Measurements from ENCODE around the gene FBXO31. TPM values are rescaled to one million over a fixed set of nuclear protein-coding genes. Genes with fewer than 3 reads are reported as not detected.

Gene FBXO31
- total and polyA plus RNA-seq, 2 donors (not counting 1 experiment from before 2014, with no cell fraction given): 17.8 to 32.9 TPM

DNA sequence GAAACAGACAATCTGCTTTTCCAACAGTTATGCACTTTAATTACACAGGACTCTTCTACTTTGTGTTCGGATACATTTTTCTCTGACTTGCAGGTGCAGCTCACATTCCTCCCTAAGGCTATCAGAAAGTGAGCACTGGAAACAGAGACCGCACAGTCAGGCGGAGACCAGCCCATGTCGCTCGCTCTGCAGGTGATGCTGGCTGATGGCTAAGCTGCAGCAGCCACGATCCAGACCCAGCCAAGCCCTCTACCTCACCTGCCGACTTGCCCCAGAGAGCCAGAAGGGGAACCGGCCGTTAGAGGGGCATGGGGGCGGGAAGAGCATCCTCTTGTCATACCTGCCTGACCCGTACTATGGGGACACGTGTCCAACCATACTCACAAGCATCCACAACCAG is 42.4 kb upstream of the FBXO31 start:
- Mint-ChIP-seq H3K27me3 (no peaks in the 10 kb centered on the region), H3K27ac (no peak overlapping the region), H3K4me1 (no peaks in the 10 kb centered on the region), H3K9me3 (ENCODE audit: insufficient read depth) (no peaks in the 10 kb centered on the region), H3K4me3 (no peak overlapping the region)
- DNase-seq (no peak), ATAC-seq (ENCODE audit: low read depth) (no peak)
- Histone ChIP-seq H3K79me2 (ENCODE audit: control insufficient read depth, insufficient read depth, low read length) (no peaks in the 10 kb centered on the region), H2AFZ (ENCODE audit: insufficient read depth, low read depth, low read length, poor library complexity, severe bottlenecking) (no peak overlapping the region), H3K4me2 (replicated peaks; ENCODE audit: low read depth, low read length, poor library complexity, severe bottlenecking) (no peak overlapping the region), H3K4me1 (ENCODE audit: control insufficient read depth in 2 of 2, insufficient read depth in 2 of 2, low read length in 2 of 2) (no peaks in the 10 kb centered on the region), H3K36me3 (replicated peaks in 1 of 2; ENCODE audit: control extremely low read depth in 1 of 2, control insufficient read depth in 1 of 2, extremely low read depth in 1 of 2, insufficient read depth in 2 of 2, low read length in 1 of 2) (no peaks in the 10 kb centered on the region), H3K9me3 (ENCODE audit: control extremely low read depth in 1 of 3, control insufficient read depth in 2 of 3, insufficient read depth in 1 of 3, low read length in 2 of 3) (no peaks in the 10 kb centered on the region), H4K20me1 (ENCODE audit: control insufficient read depth, insufficient read depth, low read length, poor library complexity, severe bottlenecking) (no peaks in the 10 kb centered on the region), H3K9ac (ENCODE audit: low read length) (no peak overlapping the region), H3K27ac (ENCODE audit: low read length in 2 of 2) (no peak overlapping the region), H3K27me3 (replicated peaks in 1 of 4; ENCODE audit: control extremely low read depth in 1 of 4, control insufficient read depth in 3 of 4, insufficient read depth in 4 of 4, low read length in 3 of 4) (no peaks in the 10 kb centered on the region), H3K4me3 (ENCODE audit: control extremely low read depth in 1 of 5, extremely low read depth in 1 of 5, insufficient read depth in 1 of 5, low read depth in 2 of 5, low read length in 4 of 5) (no peak overlapping the region)
- no peak for TF ChIP-seq EZH2 (IDR thresholded peaks at IDR 0.05; ENCODE audit: borderline replicate concordance, insufficient read depth, low read depth, low read length, poor library complexity, severe bottlenecking)
- TF ChIP-seq, protein P1, sequence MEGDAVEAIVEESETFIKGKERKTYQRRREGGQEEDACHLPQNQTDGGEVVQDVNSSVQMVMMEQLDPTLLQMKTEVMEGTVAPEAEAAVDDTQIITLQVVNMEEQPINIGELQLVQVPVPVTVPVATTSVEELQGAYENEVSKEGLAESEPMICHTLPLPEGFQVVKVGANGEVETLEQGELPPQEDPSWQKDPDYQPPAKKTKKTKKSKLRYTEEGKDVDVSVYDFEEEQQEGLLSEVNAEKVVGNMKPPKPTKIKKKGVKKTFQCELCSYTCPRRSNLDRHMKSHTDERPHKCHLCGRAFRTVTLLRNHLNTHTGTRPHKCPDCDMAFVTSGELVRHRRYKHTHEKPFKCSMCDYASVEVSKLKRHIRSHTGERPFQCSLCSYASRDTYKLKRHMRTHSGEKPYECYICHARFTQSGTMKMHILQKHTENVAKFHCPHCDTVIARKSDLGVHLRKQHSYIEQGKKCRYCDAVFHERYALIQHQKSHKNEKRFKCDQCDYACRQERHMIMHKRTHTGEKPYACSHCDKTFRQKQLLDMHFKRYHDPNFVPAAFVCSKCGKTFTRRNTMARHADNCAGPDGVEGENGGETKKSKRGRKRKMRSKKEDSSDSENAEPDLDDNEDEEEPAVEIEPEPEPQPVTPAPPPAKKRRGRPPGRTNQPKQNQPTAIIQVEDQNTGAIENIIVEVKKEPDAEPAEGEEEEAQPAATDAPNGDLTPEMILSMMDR (IDR thresholded peaks at IDR 0.05): no peak
- 92% methylated on average over 12 of the region's 12 CpGs for WGBS (ENCODE audit: insufficient coverage)
- ChIA-PET POLR2A (no interaction called here), CTCF (interaction anchor here (0.7 kb wide), 1 partner anchor 8 kb away, joined by 3 read pairs; no protein-coding TSS in a partner anchor)
- intact Hi-C loops (cut with micrococcal nuclease): no loop called here

DNA sequence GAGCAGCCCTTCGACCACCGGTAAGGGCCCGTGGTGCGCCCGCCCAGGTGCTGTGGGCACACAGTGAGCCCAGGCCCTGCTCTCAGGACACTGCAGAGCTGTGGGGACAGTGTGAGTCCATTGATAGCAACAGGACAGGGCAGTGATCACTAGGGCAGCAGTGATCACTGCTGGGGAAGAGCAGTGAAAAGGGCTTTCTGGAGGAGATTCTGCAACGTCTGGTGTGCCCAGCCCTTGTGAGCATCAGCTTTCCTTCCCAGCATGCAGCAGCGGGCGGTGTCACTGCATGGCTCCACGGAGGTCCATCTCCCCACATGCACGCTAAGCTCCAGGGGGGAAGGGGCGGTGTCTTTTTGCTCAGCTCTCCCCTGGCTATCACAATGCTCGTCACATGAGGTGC is 40.7 kb upstream of the FBXO31 start:
- DNase-seq: no peak
- Histone ChIP-seq H3K9ac (ENCODE audit: low read length) (no peak overlapping the region), H3K36me3 (replicated peaks in 1 of 2; ENCODE audit: control extremely low read depth in 1 of 2, control insufficient read depth in 1 of 2, extremely low read depth in 1 of 2, insufficient read depth in 2 of 2, low read length in 1 of 2) (no peaks in the 10 kb centered on the region), H3K79me2 (ENCODE audit: control insufficient read depth, insufficient read depth, low read length) (no peaks in the 10 kb centered on the region), H3K27me3 (replicated peaks in 1 of 4; ENCODE audit: control extremely low read depth in 1 of 4, control insufficient read depth in 3 of 4, insufficient read depth in 4 of 4, low read length in 3 of 4) (no peaks in the 10 kb centered on the region), H3K4me2 (replicated peaks; ENCODE audit: low read depth, low read length, poor library complexity, severe bottlenecking) (no peak overlapping the region), H4K20me1 (ENCODE audit: control insufficient read depth, insufficient read depth, low read length, poor library complexity, severe bottlenecking) (no peaks in the 10 kb centered on the region), H3K4me3 (ENCODE audit: control extremely low read depth in 1 of 5, extremely low read depth in 1 of 5, insufficient read depth in 1 of 5, low read depth in 2 of 5, low read length in 4 of 5) (no peak overlapping the region), H3K4me1 (ENCODE audit: control insufficient read depth in 2 of 2, insufficient read depth in 2 of 2, low read length in 2 of 2) (no peaks in the 10 kb centered on the region), H2AFZ (ENCODE audit: insufficient read depth, low read depth, low read length, poor library complexity, severe bottlenecking) (no peak overlapping the region), H3K9me3 (ENCODE audit: control extremely low read depth in 1 of 3, control insufficient read depth in 2 of 3, insufficient read depth in 1 of 3, low read length in 2 of 3) (no peaks in the 10 kb centered on the region), H3K27ac (ENCODE audit: low read length in 2 of 2) (no peak overlapping the region)
- intact Hi-C loops (cut with micrococcal nuclease): no loop called here
- no peak overlapping the region for H3K4me3 Mint-ChIP-seq
- ChIA-PET CTCF (interaction anchor here (0.5 kb wide), 1 partner anchor 1697 kb away, joined by 3 read pairs; no protein-coding TSS in a partner anchor), POLR2A (no interaction called here)
- no peak for ATAC-seq (ENCODE audit: low read depth)
- no peaks in the 10 kb centered on the region for H3K9me3 Mint-ChIP-seq (ENCODE audit: insufficient read depth)
- no peaks in the 10 kb centered on the region for H3K4me1 Mint-ChIP-seq
- 94% methylated on average over 12 of the region's 12 CpGs for WGBS (ENCODE audit: insufficient coverage)
- TF ChIP-seq, protein P1 (IDR thresholded peaks at IDR 0.05): no peak
- TF ChIP-seq EZH2 (IDR thresholded peaks at IDR 0.05; ENCODE audit: borderline replicate concordance, insufficient read depth, low read depth, low read length, poor library complexity, severe bottlenecking): no peak
- no peak overlapping the region for H3K27ac Mint-ChIP-seq
- H3K27me3 Mint-ChIP-seq: no peaks in the 10 kb centered on the region
